AG09309 (cell line): ENCODE measurements around the gene GPR68.

Source experiments
- DNase-seq: peaks from one replicate; pipeline ENCODE4 v3.0.0-alpha.2; 2010; ENCODE audit warnings: low read depth
- H3K4me3 ChIP-seq: 2 replicates; pipeline ENCODE4 v1.5.1; 2011; ENCODE audit warnings: mild to moderate bottlenecking, low read depth, low read length, moderate library complexity; ENCODE audit not compliant: control insufficient read depth
- TF ChIP-seq, protein P1 (sequence below): IDR thresholded peaks from 2 replicates; pipeline ENCODE4 v1.5.1; 2011; ENCODE audit warnings: mild to moderate bottlenecking, low read depth, low read length, inconsistent platforms; ENCODE audit not compliant: insufficient read depth, control insufficient read depth; ENCODE audit errors: missing control alignments

GPR68 gene

DNA sequence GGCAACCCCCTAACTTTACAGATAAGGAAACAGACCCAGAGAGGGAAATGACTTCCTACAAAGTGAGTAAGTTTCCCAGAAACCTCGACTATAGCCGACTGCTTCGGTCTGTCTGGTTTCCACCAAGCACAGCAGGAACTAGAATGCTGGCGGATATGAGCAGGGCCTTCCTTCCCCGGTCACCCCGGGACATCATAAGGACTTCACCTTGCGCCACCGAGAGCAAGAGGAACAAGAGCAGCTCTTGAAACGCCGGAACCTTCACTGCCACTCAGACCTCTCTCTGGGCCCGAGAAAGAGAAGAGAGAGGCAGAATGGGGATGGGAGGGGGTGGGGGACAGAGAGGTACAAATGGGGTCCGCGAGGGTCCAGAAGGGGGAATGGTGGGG, 29.4 kb upstream of the GPR68 start:
- no peak overlapping the region for H3K4me3 ChIP-seq
- no peak for DNase-seq
- TF ChIP-seq, protein P1, sequence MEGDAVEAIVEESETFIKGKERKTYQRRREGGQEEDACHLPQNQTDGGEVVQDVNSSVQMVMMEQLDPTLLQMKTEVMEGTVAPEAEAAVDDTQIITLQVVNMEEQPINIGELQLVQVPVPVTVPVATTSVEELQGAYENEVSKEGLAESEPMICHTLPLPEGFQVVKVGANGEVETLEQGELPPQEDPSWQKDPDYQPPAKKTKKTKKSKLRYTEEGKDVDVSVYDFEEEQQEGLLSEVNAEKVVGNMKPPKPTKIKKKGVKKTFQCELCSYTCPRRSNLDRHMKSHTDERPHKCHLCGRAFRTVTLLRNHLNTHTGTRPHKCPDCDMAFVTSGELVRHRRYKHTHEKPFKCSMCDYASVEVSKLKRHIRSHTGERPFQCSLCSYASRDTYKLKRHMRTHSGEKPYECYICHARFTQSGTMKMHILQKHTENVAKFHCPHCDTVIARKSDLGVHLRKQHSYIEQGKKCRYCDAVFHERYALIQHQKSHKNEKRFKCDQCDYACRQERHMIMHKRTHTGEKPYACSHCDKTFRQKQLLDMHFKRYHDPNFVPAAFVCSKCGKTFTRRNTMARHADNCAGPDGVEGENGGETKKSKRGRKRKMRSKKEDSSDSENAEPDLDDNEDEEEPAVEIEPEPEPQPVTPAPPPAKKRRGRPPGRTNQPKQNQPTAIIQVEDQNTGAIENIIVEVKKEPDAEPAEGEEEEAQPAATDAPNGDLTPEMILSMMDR: no peak

DNA sequence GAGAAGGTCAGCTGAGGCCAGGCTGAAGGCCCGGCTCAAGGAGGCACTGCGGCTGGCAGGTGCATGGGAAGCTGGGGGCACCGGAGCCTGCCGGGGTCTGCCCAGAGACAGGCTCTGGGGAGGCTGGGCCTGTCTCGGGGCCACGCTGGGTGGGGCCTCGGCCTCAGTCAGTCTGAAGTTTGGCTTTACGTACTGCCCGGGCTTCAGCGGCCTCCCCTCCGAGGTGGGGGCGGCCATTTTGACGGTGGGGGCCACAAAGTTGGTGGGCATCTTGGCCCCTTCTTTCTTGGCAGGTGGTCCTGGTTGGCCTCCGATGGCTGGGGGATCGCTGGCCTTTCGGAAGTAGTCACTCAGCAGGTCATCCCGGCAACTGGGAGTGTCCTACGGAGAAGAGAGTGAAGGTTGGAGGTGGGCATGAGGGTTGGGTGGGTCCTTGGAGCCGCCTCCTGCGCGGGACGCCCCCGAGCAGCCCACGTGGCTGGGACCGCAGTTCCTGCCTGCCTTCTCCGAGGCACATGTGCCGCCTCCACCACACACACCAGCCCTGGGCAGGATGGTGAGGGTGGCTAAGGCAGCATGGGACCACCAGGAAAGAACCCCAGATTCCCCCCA, 28.9 kb upstream of the GPR68 start:
- no peak for DNase-seq
- H3K4me3 ChIP-seq: no peak overlapping the region
- TF ChIP-seq, protein P1: no peak

DNA sequence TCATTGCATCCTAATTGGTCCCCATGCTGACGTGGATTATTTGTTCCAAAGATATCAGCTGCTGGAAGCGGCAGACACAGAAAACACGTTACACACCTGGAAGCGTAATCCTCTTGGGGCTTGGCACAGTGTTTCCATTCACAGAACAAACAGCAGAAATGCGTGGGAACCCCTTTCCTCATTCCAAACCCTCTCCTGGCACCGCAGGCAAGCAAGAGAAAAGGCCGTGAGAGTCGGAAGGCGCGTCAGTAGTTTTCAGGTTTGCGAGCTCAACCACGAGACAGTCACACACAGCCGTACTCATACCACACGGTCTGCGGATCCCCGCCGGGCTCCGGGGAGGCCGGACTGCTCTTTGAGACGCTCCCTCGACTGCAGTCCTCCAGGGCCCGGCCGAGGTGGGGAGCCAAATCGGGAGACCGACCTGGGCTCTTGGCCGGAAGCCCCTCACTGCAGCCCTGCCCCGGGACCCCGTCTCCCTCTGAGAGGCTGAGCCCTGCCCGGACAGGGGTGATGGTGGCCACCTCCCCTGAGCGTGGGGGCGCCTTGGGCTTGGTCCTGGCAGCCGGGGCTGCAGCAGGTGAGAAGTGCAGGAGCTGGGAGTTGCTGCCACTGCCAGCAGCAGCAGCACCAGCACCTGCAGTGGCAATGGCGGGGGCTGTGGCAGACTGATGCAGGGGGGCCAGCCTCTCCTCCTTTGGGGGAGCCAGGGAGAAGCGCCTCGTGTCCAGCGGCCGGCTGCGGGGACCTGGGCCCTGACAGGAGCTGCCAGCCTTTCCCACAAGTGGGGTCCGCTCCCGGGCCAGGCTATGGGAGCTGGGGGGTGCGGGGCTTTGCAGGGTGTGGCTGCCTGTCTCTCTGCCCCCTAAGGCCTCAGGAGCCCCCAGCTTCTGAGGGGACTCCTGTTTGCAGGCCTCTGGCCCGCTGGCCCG, 28.1 kb upstream of the GPR68 start:
- no peak overlapping the region for H3K4me3 ChIP-seq
- DNase-seq: no peak
- TF ChIP-seq, protein P1: no peak

DNA sequence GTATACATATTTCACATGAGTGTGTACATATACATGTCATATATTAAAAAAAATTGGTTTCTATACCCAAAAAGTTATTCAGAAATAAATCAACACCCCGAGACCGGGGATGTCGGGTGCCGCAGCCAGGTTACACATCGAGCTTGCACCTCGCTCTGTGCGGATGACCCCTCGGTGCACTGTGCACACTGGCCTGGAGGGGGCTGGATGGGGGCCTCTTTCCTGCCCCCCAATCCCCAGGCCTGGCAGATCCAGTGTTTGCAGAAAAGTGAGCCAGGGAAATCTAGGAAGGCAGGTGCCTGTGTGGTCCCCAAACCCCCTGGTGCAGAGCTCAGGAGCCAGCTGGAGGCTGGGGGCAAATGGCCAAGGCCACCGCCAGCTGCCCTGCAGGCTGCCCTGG, 27.1 kb upstream of the GPR68 start:
- TF ChIP-seq, protein P1: no peak
- H3K4me3 ChIP-seq: no peak overlapping the region
- no peak for DNase-seq

DNA sequence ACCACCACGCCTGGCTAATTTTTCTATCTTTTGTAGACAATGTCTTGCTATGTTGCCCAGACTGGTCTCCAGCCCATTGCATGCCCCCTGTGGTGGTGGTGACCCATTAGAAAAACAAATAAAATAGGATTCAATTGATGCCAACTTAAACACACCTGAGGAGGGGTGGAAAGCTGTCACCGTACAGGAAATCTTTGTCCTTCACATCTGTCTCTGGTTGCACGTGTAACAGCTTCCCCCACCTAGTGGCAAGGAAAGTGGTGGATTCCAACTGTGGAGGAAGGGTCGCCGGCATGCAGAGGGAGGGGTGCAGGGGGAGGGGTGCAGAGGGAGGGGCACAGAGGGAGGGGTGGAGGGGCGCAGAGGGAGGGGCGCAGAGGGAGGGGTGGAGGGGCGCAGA, 26.1 kb upstream of the GPR68 start:
- TF ChIP-seq, protein P1: no peak
- DNase-seq: no peak
- no peak overlapping the region for H3K4me3 ChIP-seq

DNA sequence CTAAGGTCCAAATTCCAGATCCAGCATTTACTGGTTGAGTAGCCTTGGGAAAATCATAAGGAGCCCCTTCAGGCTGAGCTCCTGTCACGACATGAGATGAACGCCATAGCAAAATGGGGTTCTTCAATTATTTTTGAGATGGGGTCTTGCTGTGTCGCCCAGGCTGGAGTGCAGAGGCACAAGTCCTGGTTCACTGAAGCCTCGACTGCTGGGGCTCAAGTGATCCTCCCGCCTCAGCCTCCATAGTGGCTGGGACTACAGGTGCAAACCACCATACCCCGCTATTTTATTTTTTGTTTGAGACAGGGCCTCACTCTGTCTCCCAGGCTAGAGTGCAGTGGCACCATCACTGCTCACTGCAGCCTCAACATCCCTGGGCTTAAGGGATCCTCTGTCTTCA, 25.7 kb upstream of the GPR68 start:
- TF ChIP-seq, protein P1: no peak
- H3K4me3 ChIP-seq: no peak overlapping the region
- no peak for DNase-seq
